Amniotic epithelial cell (primary cell): ENCODE results near the gene MLLT10.
A peak's percentile ranks its signal among the peaks of the same experiment; 100 is the strongest.
"Not testable (repeated sequence)": the region's sequence is repeated elsewhere in the genome, so short reads cannot be mapped to it uniquely, and the experiment has no call there.

Experiments used
- DNase-seq: peaks from one replicate; pipeline ENCODE4 v3.0.0-alpha.2; 2010; ENCODE audit warnings: low read depth

Gene MLLT10

GRCh38 chr10:21699575-21699974, 165.5 kb downstream of the MLLT10 start:
- DNase-seq, result no peak

- no peak for DNase-seq
Measured at GRCh38 chr10:21700474-21700873, 166.4 kb downstream of the MLLT10 start.

- no peak for DNase-seq
Measured at GRCh38 chr10:21702633-21703111, 168.6 kb downstream of the MLLT10 start.

- no peak for DNase-seq
Measured at GRCh38 chr10:21705142-21705827, 171.3 kb downstream of the MLLT10 start.

- no peak for DNase-seq
Measured at GRCh38 chr10:21705828-21706176, 171.8 kb downstream of the MLLT10 start.

GRCh38 chr10:21707498-21707897, 173.5 kb downstream of the MLLT10 start:
- no peak for DNase-seq

GRCh38 chr10:21712975-21713374, 178.9 kb downstream of the MLLT10 start:
- DNase-seq, result no peak

GRCh38 chr10:21715531-21716195, 181.6 kb downstream of the MLLT10 start:
- DNase-seq, result no peak

GRCh38 chr10:21717437-21718054, 183.5 kb downstream of the MLLT10 start:
- DNase-seq, result not testable (repeated sequence)

- DNase-seq, result no peak
Measured at GRCh38 chr10:21719502-21719901, 185.5 kb downstream of the MLLT10 start.

GRCh38 chr10:21720090-21720489, 186.1 kb downstream of the MLLT10 start:
- no peak for DNase-seq

- DNase-seq, result peak; percentile 41
Measured at GRCh38 chr10:21721000-21721665, 187.1 kb downstream of the MLLT10 start.

- DNase-seq, result no peak
Measured at GRCh38 chr10:21722209-21722608, 188.2 kb downstream of the MLLT10 start.

GRCh38 chr10:21724020-21724589, 190.1 kb downstream of the MLLT10 start:
- peak; percentile 56 for DNase-seq

GRCh38 chr10:21724687-21725367, 190.8 kb downstream of the MLLT10 start:
- peak; percentile 100 for DNase-seq

- DNase-seq, result peak; percentile 43
Measured at GRCh38 chr10:21726601-21727225, 192.7 kb downstream of the MLLT10 start.

GRCh38 chr10:21727452-21728168, 193.6 kb downstream of the MLLT10 start:
- peak; percentile 57 for DNase-seq

- DNase-seq, result no peak
Measured at GRCh38 chr10:21728618-21729017, 194.6 kb downstream of the MLLT10 start.

GRCh38 chr10:21732067-21732772, 198.2 kb downstream of the MLLT10 start:
- peak; percentile 80 for DNase-seq

GRCh38 chr10:21733710-21734109, 199.7 kb downstream of the MLLT10 start:
- DNase-seq, result no peak
